ENCODE data around the gene MRPL36.

DNA sequence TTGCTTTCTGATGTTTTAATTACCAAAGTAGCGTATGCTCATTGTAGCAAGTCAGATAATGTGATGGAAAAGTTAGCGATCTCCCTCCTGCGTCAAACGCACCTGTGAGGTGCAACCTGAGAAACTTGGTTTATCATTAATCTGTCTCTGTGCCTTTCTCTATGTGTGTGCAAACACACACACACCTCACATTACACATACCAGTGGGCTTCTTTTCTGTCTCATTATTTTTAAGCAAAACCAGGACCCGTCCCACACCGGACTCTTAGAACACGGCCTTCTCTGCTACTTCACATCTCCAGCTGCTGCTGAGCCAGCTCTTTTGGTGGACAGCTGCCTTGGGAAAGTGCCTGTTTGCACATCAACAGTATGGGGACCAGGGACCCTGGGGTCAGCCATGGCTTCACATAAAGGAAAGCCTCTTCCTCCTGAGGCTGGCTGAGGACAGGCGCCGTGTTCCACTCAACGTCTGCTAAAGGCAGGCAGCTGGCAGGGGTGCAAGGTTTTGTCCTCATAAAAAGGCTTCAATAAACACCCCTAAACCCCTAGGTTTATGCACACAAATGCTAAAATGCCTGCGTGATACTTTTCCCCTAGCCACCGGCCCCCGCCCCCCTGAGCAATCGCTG is 44.2 kb downstream of the MRPL36 start:
- TF ChIP-seq EZH2 (IDR thresholded peaks at IDR 0.05) (no peak), POLR2AphosphoS5 (IDR thresholded peaks at IDR 0.05; ENCODE audit: borderline replicate concordance, low read depth, low read length) (no peak), FOXP2 (optimal IDR thresholded peaks at IDR 0.05; ENCODE audit: control extremely low read depth, extremely low read length, insufficient read depth) (no peak)

All from SK-N-MC (cell line).